Esophagus (tissue), 2 donors: Measurements from ENCODE around the gene RAP1GAP2. TPM values are rescaled to one million over a fixed set of nuclear protein-coding genes. Genes with fewer than 3 reads are reported as not detected.

Experiments used
- H3K27ac ChIP-seq, 2 donors: one replicate each; pipeline ENCODE4 v1.5.1; 2013; ENCODE audit warnings: low read depth in 2 of 2, mild to moderate bottlenecking in 2 of 2, inconsistent platforms in 1 of 2, low read length in 1 of 2, moderate library complexity in 1 of 2
- H3K27me3 ChIP-seq, 2 donors: one replicate each; pipeline ENCODE4 v1.6.1; 2013; ENCODE audit warnings: low read length in 2 of 2, control low read depth in 1 of 2, mild to moderate bottlenecking in 1 of 2; ENCODE audit not compliant: insufficient read depth in 2 of 2, control insufficient read depth in 1 of 2
- H3K36me3 ChIP-seq, 2 donors: one replicate each; pipeline ENCODE4 v1.6.1; 2013; ENCODE audit warnings: low read length in 1 of 2; ENCODE audit not compliant: control insufficient read depth in 2 of 2, insufficient read depth in 2 of 2
- H3K4me1 ChIP-seq, 2 donors: one replicate each; pipeline ENCODE4 v1.6.1; 2013; ENCODE audit warnings: low read length in 1 of 2; ENCODE audit not compliant: control insufficient read depth in 2 of 2, insufficient read depth in 2 of 2
- H3K4me3 ChIP-seq, 2 donors: one replicate each; pipeline ENCODE4 v1.5.1; 2013; ENCODE audit warnings: low read length in 2 of 2, mild to moderate bottlenecking in 2 of 2, low read depth in 1 of 2, moderate library complexity in 1 of 2
- H3K9me3 ChIP-seq, 2 donors: one replicate each; pipeline ENCODE4 v1.6.1; 2013; ENCODE audit warnings: mild to moderate bottlenecking in 2 of 2, low read depth in 1 of 2, low read length in 1 of 2, moderate library complexity in 1 of 2; ENCODE audit not compliant: control insufficient read depth in 2 of 2, insufficient read depth in 1 of 2
- WGBS, 2 donors: extraction: QIAGEN DNeasy Blood & Tissue Kit; methylation state at CpG; one replicate each; pipeline ENCODE4 v1.1.7; 2013; 5-methylcytosine and 5-hydroxymethylcytosine counted together
- polyA plus RNA-seq, 2 donors: library from polyadenylated mRNA; stranded (reverse); fragments of 200-250 nt; gene quantifications; one replicate each; pipeline ENCODE4 v1.2.3, GENCODE V29; 2013
- donor health status: healthy with polysubstance abuse.
- donor health status: Bipolar disorder and iron deficiency.

RAP1GAP2 gene
- polyA plus RNA-seq, 2 donors: 3.6 to 5.1 TPM

- 97% methylated on average over 16 of the region's 16 CpGs for WGBS, 2 donors
- H3K27ac ChIP-seq: no peak overlapping the region
- H3K27me3 ChIP-seq: no peaks in the 10 kb centered on the region
- H3K36me3 ChIP-seq: peaks cover 7 to 8% of the 10 kb centered on the region in 2 donors
- no peaks in the 10 kb centered on the region for H3K4me1 ChIP-seq
- H3K4me3 ChIP-seq: no peak overlapping the region
- H3K9me3 ChIP-seq: peaks cover 0 to 7% of the 10 kb centered on the region in 2 donors
These were observed 224.1 kb downstream of the RAP1GAP2 start for GRCh38 chr17:3020381-3020780.

- H3K4me1 ChIP-seq: no peaks in the 10 kb centered on the region
- H3K27me3 ChIP-seq: no peaks in the 10 kb centered on the region
- H3K27ac ChIP-seq: no peak overlapping the region
- H3K4me3 ChIP-seq: no peak overlapping the region
- peaks cover 9 to 15% of the 10 kb centered on the region in 2 donors for H3K36me3 ChIP-seq
- 90 to 96% methylated on average over 4 of the region's 4 CpGs for WGBS, 2 donors
- peaks cover 0 to 7% of the 10 kb centered on the region in 2 donors for H3K9me3 ChIP-seq
These were observed 226.0 kb downstream of the RAP1GAP2 start for GRCh38 chr17:3022197-3022596.

GRCh38 chr17:3024346-3024745 is 228.1 kb downstream of the RAP1GAP2 start:
- no peak overlapping the region for H3K4me3 ChIP-seq
- H3K36me3 ChIP-seq: peaks cover 12 to 19% of the 10 kb centered on the region in 2 donors
- 92 to 98% methylated on average over 2 of the region's 2 CpGs for WGBS, 2 donors
- H3K4me1 ChIP-seq: no peaks in the 10 kb centered on the region
- no peaks in the 10 kb centered on the region for H3K27me3 ChIP-seq
- no peak overlapping the region for H3K27ac ChIP-seq
- H3K9me3 ChIP-seq: peaks cover 0 to 7% of the 10 kb centered on the region in 2 donors

- no peak overlapping the region for H3K27ac ChIP-seq
- H3K27me3 ChIP-seq: no peaks in the 10 kb centered on the region
- WGBS, 2 donors: 95 to 96% methylated on average over 15 to 17 of the region's 17 CpGs
- H3K36me3 ChIP-seq: peaks cover 5 to 16% of the 10 kb centered on the region in 2 donors
- no peaks in the 10 kb centered on the region for H3K4me1 ChIP-seq
- peaks cover 0 to 2% of the 10 kb centered on the region in 2 donors for H3K9me3 ChIP-seq
- H3K4me3 ChIP-seq: no peak overlapping the region
These were observed 229.3 kb downstream of the RAP1GAP2 start for GRCh38 chr17:3025421-3026124.

GRCh38 chr17:3026125-3026855 is 230.1 kb downstream of the RAP1GAP2 start:
- no peak overlapping the region for H3K27ac ChIP-seq
- H3K4me1 ChIP-seq: no peaks in the 10 kb centered on the region
- H3K36me3 ChIP-seq: peaks cover 5 to 14% of the 10 kb centered on the region in 2 donors
- no peaks in the 10 kb centered on the region for H3K27me3 ChIP-seq
- 83 to 88% methylated on average over 26 of the region's 26 CpGs for WGBS, 2 donors
- H3K4me3 ChIP-seq: no peak overlapping the region
- H3K9me3 ChIP-seq: peaks cover 0 to 2% of the 10 kb centered on the region in 2 donors

- Histone ChIP-seq H3K27ac (no peak overlapping the region), H3K27me3 (no peaks in the 10 kb centered on the region), H3K36me3 (peaks cover 5 to 14% of the 10 kb centered on the region in 2 donors), H3K4me3 (no peak overlapping the region), H3K4me1 (no peaks in the 10 kb centered on the region), H3K9me3 (peaks cover 0 to 2% of the 10 kb centered on the region in 2 donors)
- whole genome bisulfite sequencing, 2 donors: 84 to 87% methylated on average over 31 of the region's 31 CpGs
These were observed 230.9 kb downstream of the RAP1GAP2 start for GRCh38 chr17:3026856-3027751.

- H3K27ac ChIP-seq: no peak overlapping the region
- H3K36me3 ChIP-seq: peaks cover 5 to 14% of the 10 kb centered on the region in 2 donors
- no peaks in the 10 kb centered on the region for H3K27me3 ChIP-seq
- WGBS, 2 donors: 88 to 90% methylated on average over 18 of the region's 18 CpGs
- H3K4me1 ChIP-seq: no peaks in the 10 kb centered on the region
- H3K9me3 ChIP-seq: peaks cover 0 to 2% of the 10 kb centered on the region in 2 donors
- H3K4me3 ChIP-seq: no peak overlapping the region
These were observed 231.7 kb downstream of the RAP1GAP2 start for GRCh38 chr17:3027786-3028532.

GRCh38 chr17:3029213-3029913 is 233.1 kb downstream of the RAP1GAP2 start:
- no peaks in the 10 kb centered on the region for H3K9me3 ChIP-seq
- peaks cover 0 to 2% of the 10 kb centered on the region in 2 donors for H3K4me1 ChIP-seq
- 82 to 83% methylated on average over 19 of the region's 19 CpGs for WGBS, 2 donors
- H3K27ac ChIP-seq: peak overlapping the region in 1 of 2 donors; percentile 50
- H3K4me3 ChIP-seq: no peak overlapping the region
- H3K27me3 ChIP-seq: no peaks in the 10 kb centered on the region
- peaks cover 5 to 15% of the 10 kb centered on the region in 2 donors for H3K36me3 ChIP-seq
